Measurements from ENCODE around the gene CCDC14.

The CCDC14 gene

DNA sequence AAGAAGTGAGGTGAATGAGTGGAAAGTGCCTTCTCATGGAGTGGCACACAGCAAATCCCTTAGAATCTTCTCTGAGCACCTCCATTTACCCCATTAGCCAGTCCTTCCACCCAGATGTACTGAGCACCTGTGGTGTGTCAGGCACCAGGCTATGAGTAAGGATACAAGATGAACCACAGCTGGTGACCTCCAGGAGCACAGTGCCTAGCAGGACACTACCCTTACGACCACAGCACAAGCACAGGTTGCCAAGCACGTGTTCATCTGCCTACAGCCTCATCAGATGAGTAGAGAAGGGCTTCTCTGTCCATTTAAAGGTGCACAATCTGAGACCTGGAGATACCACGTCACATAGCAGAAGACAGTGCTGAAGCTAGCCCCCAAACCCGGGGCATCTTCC lies 83.1 kb downstream of the CCDC14 start:
- H3K4me1 Mint-ChIP-seq (ENCODE audit: low read depth) = peaks cover 2% of the 10 kb centered on the region
- no peak overlapping the region for H3K27ac Mint-ChIP-seq
- no peak overlapping the region for H3K4me3 Mint-ChIP-seq
- DNase-seq (ENCODE audit: low spot score) = no peak
- no peaks in the 10 kb centered on the region for H3K36me3 Mint-ChIP-seq (ENCODE audit: low read depth)
- H3K9me3 Mint-ChIP-seq = no peaks in the 10 kb centered on the region
- H3K27me3 Mint-ChIP-seq (ENCODE audit: low read depth) = peaks cover 44% of the 10 kb centered on the region

- Mint-ChIP-seq H3K27ac (no peak overlapping the region), H3K9me3 (no peaks in the 10 kb centered on the region), H3K27me3 (ENCODE audit: low read depth) (peaks cover 40% of the 10 kb centered on the region), H3K4me1 (ENCODE audit: low read depth) (no peaks in the 10 kb centered on the region), H3K4me3 (no peak overlapping the region), H3K36me3 (ENCODE audit: low read depth) (no peaks in the 10 kb centered on the region)
- DNase-seq (ENCODE audit: low spot score) = no peak
These were observed 83.6 kb downstream of the CCDC14 start for GRCh38 chr3:123877466-123877865.

- Mint-ChIP-seq H3K36me3 (ENCODE audit: low read depth) (no peaks in the 10 kb centered on the region), H3K9me3 (no peaks in the 10 kb centered on the region), H3K27ac (no peak overlapping the region), H3K4me1 (ENCODE audit: low read depth) (no peaks in the 10 kb centered on the region), H3K4me3 (no peak overlapping the region), H3K27me3 (ENCODE audit: low read depth) (peaks cover 36% of the 10 kb centered on the region)
- no peak for DNase-seq (ENCODE audit: low spot score)
These were observed 84.2 kb downstream of the CCDC14 start for GRCh38 chr3:123876858-123877257.

- Mint-ChIP-seq H3K27ac (no peak overlapping the region), H3K4me3 (no peak overlapping the region), H3K36me3 (ENCODE audit: low read depth) (no peaks in the 10 kb centered on the region), H3K9me3 (no peaks in the 10 kb centered on the region), H3K4me1 (ENCODE audit: low read depth) (no peaks in the 10 kb centered on the region), H3K27me3 (ENCODE audit: low read depth) (peaks cover 20% of the 10 kb centered on the region)
- DNase-seq (ENCODE audit: low spot score) = no peak
These were observed 88.4 kb downstream of the CCDC14 start for GRCh38 chr3:123872621-123873020.

DNA sequence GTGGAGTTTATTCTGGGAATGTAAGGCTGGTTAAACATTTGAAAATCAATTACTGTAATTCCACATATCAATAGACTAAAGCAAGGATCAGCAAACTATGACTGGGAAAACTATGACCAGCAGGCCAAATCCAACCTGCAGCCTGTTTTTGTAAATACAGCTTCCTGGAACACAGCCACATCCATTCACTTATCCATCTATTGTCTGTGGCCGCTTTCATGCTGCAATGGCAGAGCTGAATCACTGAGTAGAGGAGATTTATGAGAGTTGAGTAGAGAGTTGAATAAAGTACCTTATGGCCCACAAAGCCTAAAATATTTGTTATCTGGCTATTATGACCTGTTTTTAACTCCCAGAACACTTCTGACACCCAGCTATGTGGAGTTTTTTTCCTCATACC lies 89.1 kb downstream of the CCDC14 start:
- H3K27ac Mint-ChIP-seq = no peak overlapping the region
- no peaks in the 10 kb centered on the region for H3K9me3 Mint-ChIP-seq
- H3K27me3 Mint-ChIP-seq (ENCODE audit: low read depth) = peaks cover 16% of the 10 kb centered on the region
- H3K36me3 Mint-ChIP-seq (ENCODE audit: low read depth) = no peaks in the 10 kb centered on the region
- H3K4me1 Mint-ChIP-seq (ENCODE audit: low read depth) = no peaks in the 10 kb centered on the region
- DNase-seq (ENCODE audit: low spot score) = no peak
- H3K4me3 Mint-ChIP-seq = no peak overlapping the region

DNA sequence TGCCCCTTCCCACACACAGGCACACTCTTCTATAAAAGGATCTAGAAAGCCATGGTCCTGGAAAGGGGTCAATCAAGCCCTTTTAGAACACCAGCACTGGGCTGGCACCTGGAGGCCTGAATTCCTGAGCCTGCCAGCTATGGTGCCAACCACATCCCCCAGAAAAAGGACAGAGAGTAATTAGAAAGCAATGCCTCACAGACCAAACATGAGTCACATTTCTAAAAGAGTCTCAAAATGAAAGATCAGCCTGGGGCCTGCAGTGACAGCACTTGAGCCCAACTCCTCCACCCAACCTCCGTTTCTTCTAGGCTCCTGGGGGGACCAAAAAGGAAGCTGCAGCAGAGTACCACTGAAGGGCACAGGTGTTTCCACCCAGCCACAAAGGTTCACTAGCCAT lies 91.0 kb downstream of the CCDC14 start:
- H3K9me3 Mint-ChIP-seq = no peaks in the 10 kb centered on the region
- no peaks in the 10 kb centered on the region for H3K4me1 Mint-ChIP-seq (ENCODE audit: low read depth)
- H3K4me3 Mint-ChIP-seq = no peak overlapping the region
- H3K27ac Mint-ChIP-seq = no peak overlapping the region
- H3K27me3 Mint-ChIP-seq (ENCODE audit: low read depth) = peaks cover 14% of the 10 kb centered on the region
- no peaks in the 10 kb centered on the region for H3K36me3 Mint-ChIP-seq (ENCODE audit: low read depth)
- no peak for DNase-seq (ENCODE audit: low spot score)

DNA sequence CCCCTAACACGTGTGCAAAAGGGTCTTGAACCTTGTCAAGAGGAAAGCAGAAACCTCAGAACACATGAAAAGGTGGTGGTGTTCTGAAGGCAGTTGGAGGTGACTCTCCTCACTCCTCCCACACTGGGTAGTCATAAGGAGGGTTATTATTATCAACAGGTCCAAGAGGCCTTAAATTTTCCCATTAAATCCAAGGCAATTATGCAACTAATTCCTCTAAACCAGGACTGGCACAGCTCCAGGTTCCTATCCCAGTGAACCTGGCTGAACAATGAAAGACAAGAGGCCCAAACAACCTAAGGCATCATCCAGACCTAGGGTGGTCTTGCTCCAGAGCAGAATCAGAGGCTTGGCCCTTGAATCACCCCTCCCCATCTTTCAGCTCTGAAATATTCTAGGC lies 91.9 kb downstream of the CCDC14 start:
- no peak for DNase-seq (ENCODE audit: low spot score)
- Mint-ChIP-seq H3K9me3 (no peaks in the 10 kb centered on the region), H3K4me3 (no peak overlapping the region), H3K4me1 (ENCODE audit: low read depth) (no peaks in the 10 kb centered on the region), H3K36me3 (ENCODE audit: low read depth) (no peaks in the 10 kb centered on the region), H3K27ac (no peak overlapping the region), H3K27me3 (ENCODE audit: low read depth) (peaks cover 7% of the 10 kb centered on the region)

- no peak overlapping the region for H3K4me3 Mint-ChIP-seq
- H3K9me3 Mint-ChIP-seq = no peaks in the 10 kb centered on the region
- H3K4me1 Mint-ChIP-seq (ENCODE audit: low read depth) = no peaks in the 10 kb centered on the region
- H3K36me3 Mint-ChIP-seq (ENCODE audit: low read depth) = no peaks in the 10 kb centered on the region
- no peak overlapping the region for H3K27ac Mint-ChIP-seq
- peaks cover 2% of the 10 kb centered on the region for H3K27me3 Mint-ChIP-seq (ENCODE audit: low read depth)
- no peak for DNase-seq (ENCODE audit: low spot score)
These were observed 96.3 kb downstream of the CCDC14 start for GRCh38 chr3:123864706-123865105.

Data from T-helper 2 cell treated with Interferon-gamma antibody and Interleukin-4, amounts not matched to agents 5 μg/mL and 100 μg/mL, for 36 hours (primary cell).